GM10266 (cell line): ENCODE results near the gene UVSSA.

Source experiments
- DNase-seq: peaks from one replicate; pipeline ENCODE4 v3.0.0; 2012; ENCODE audit errors: extremely low spot score
- TF ChIP-seq, protein P1 (sequence below): IDR thresholded peaks from 2 replicates; pipeline ENCODE4 v1.5.1; 2012; ENCODE audit warnings: mild to moderate bottlenecking, low read depth; ENCODE audit not compliant: control insufficient read depth, insufficient read depth; ENCODE audit errors: missing control alignments

Gene UVSSA

GRCh38 chr4:1336088-1336491 lies 10.9 kb upstream of the UVSSA start:
- DNase-seq, result no peak
- TF ChIP-seq, protein P1, sequence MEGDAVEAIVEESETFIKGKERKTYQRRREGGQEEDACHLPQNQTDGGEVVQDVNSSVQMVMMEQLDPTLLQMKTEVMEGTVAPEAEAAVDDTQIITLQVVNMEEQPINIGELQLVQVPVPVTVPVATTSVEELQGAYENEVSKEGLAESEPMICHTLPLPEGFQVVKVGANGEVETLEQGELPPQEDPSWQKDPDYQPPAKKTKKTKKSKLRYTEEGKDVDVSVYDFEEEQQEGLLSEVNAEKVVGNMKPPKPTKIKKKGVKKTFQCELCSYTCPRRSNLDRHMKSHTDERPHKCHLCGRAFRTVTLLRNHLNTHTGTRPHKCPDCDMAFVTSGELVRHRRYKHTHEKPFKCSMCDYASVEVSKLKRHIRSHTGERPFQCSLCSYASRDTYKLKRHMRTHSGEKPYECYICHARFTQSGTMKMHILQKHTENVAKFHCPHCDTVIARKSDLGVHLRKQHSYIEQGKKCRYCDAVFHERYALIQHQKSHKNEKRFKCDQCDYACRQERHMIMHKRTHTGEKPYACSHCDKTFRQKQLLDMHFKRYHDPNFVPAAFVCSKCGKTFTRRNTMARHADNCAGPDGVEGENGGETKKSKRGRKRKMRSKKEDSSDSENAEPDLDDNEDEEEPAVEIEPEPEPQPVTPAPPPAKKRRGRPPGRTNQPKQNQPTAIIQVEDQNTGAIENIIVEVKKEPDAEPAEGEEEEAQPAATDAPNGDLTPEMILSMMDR, result no peak

- DNase-seq, result no peak
These were observed 9.6 kb upstream of the UVSSA start for GRCh38 chr4:1337376-1337831.

GRCh38 chr4:1337951-1338751 lies 8.9 kb upstream of the UVSSA start:
- TF ChIP-seq, protein P1, result no peak
- DNase-seq, result no peak

More at GRCh38 chr4:1337376-1337831, 9.6 kb upstream of the UVSSA start:
- TF ChIP-seq, protein P1, result no peak

DNA sequence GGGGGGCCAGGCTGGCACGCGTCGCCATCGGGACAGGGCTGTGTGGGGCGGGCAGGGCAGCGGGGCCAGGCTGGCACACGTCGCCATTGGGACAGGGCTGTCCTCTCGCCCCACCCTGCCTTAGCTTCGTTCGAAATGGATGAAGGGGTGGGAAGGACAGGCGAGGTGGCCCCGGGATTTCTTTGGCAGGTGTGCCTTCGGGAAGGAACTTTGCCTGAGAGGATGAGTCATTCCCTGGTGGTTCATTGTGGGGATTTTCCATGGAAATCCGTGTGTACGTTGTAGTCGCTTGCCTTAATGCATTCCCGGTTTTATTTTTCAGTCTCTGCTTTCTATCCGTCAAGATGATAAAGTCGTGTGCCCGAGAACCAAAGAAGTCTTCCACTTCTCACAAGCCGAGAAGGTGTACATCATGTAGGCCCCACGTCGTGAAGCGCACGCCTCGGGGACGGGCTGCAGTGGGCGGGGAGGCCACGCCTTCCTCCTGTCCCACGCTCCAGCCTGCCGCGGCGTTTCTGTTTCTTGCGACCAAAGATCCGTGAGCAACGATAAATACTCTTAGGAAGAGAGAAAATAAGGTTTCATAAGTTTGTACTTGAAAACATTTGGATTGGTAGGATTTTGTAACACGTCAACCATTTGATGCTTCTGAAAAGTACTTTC lies 8.1 kb upstream of the UVSSA start:
- TF ChIP-seq, protein P1, result no peak
- no peak for DNase-seq

DNA sequence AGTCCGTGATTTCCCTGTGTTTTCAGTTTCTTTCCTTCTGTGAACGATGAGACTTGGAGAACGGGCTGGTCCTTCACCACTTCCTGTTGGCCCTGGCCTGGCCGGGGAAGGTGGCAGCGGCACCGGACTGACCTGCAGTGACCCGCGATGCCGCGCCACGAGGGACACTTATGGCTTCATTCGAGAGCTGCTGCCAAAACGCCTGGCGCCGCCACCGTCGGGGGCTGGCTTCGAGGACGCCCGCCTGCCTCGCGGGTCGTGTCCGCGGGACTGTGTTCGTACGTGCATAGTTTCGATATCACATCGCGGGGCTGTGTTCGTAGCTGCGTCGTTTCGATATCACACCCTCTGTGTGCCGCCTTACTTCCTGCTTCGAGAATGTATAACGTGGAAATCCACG lies 7.5 kb upstream of the UVSSA start:
- TF ChIP-seq, protein P1, result no peak
- DNase-seq, result no peak

GRCh38 chr4:1340181-1340747 lies 6.7 kb upstream of the UVSSA start:
- TF ChIP-seq, protein P1, result no peak

More at GRCh38 chr4:1340181-1340747, 6.7 kb upstream of the UVSSA start:
- DNase-seq, result no peak
